KMS-11 (cell line): ENCODE results near the gene MESP2.
"Not testable (repeated sequence)": the region's sequence is repeated elsewhere in the genome, so short reads cannot be mapped to it uniquely, and the experiment has no call there.

Experiments used
- H2AFZ ChIP-seq: fragments of 200-600 bp; sonication (generic); 2 replicates; pipeline ENCODE4 v1.6.1; 2016; ENCODE audit warnings: antibody characterized with exemption, mixed run types, low read depth
- H3K27ac ChIP-seq: fragments of 200-600 bp; sonication (generic); 2 replicates; pipeline ENCODE4 v1.6.1; 2016; ENCODE audit warnings: mild to moderate bottlenecking, mixed run types
- H3K27me3 ChIP-seq: fragments of 200-600 bp; sonication (generic); 2 replicates; pipeline ENCODE4 v1.6.1; 2017; ENCODE audit warnings: mild to moderate bottlenecking, low read depth, mixed run types, moderate library complexity; ENCODE audit not compliant: insufficient read depth
- H3K36me3 ChIP-seq: fragments of 200-600 bp; sonication (generic); 2 replicates; pipeline ENCODE4 v1.6.1; 2017; ENCODE audit warnings: mild to moderate bottlenecking, mixed run types; ENCODE audit not compliant: insufficient read depth
- H3K4me1 ChIP-seq: fragments of 200-600 bp; sonication (generic); 2 replicates; pipeline ENCODE4 v1.6.1; 2016; ENCODE audit warnings: mild to moderate bottlenecking, low read depth, mixed run types; ENCODE audit not compliant: poor library complexity, severe bottlenecking
- H3K4me2 ChIP-seq: fragments of 200-600 bp; sonication (generic); 2 replicates; pipeline ENCODE4 v1.7.0; 2016; ENCODE audit warnings: mild to moderate bottlenecking, mixed run types
- H3K4me3 ChIP-seq: fragments of 200-600 bp; sonication (generic); IDR thresholded peaks from 2 replicates; pipeline ENCODE4 v1.6.1; 2017; ENCODE audit warnings: low read depth, low read length, mixed read lengths; ENCODE audit not compliant: insufficient read depth
- H3K79me2 ChIP-seq: fragments of 200-600 bp; sonication (generic); 2 replicates; pipeline ENCODE4 v1.6.1; 2016; ENCODE audit warnings: low read depth, mixed run types; ENCODE audit not compliant: insufficient read depth
- H3K9ac ChIP-seq: fragments of 200-600 bp; sonication (generic); 2 replicates; pipeline ENCODE4 v1.6.1; 2016; ENCODE audit warnings: mild to moderate bottlenecking, mixed run types
- H4K20me1 ChIP-seq: fragments of 200-600 bp; sonication (generic); 2 replicates; pipeline ENCODE4 v1.6.1; 2016; ENCODE audit warnings: mild to moderate bottlenecking, mixed run types; ENCODE audit not compliant: insufficient read depth
- CTCF ChIP-seq: fragments of 200-600 bp; sonication (generic); conservative IDR thresholded peaks from 2 replicates; pipeline ENCODE4 v1.6.1; 2017; ENCODE audit warnings: low read depth, mild to moderate bottlenecking, antibody characterized with exemption, low read length, moderate library complexity, mixed read lengths

Gene MESP2

DNA sequence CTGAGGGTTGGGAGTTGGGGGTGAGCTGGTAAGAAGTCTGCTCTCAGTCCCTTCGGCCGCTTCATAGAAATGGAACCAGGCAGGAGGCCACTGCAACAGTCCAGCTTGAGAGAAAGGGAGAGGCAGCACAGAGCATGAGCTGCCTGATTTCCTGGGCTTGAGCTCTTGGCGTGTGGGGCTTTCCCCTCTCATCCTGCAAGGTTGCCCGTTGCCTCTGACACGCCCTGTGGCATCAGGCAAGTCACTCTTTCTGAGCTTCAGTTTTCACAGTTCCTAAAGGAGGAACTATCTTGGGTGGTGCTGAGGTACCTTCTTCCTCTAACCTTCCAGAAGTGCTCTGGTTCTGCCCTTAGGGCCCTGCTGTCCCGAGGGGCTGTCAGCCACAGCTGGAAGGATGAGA, 4.9 kb downstream of the MESP2 start:
- H3K36me3 ChIP-seq, result no peaks in the 10 kb centered on the region
- peak overlapping the region; percentile 91 for H3K27ac ChIP-seq
- H4K20me1 ChIP-seq, result no peaks in the 10 kb centered on the region
- H3K27me3 ChIP-seq, result no peaks in the 10 kb centered on the region
- H3K9ac ChIP-seq, result peak overlapping the region; percentile 74
- peak overlapping the region; percentile 48 for H2AFZ ChIP-seq
- no peak for TF ChIP-seq CTCF
- no peak overlapping the region for H3K4me3 ChIP-seq
- H3K79me2 ChIP-seq, result no peaks in the 10 kb centered on the region
- H3K4me2 ChIP-seq, result peak overlapping the region; percentile 65
- peaks cover 52% of the 10 kb centered on the region for H3K4me1 ChIP-seq

DNA sequence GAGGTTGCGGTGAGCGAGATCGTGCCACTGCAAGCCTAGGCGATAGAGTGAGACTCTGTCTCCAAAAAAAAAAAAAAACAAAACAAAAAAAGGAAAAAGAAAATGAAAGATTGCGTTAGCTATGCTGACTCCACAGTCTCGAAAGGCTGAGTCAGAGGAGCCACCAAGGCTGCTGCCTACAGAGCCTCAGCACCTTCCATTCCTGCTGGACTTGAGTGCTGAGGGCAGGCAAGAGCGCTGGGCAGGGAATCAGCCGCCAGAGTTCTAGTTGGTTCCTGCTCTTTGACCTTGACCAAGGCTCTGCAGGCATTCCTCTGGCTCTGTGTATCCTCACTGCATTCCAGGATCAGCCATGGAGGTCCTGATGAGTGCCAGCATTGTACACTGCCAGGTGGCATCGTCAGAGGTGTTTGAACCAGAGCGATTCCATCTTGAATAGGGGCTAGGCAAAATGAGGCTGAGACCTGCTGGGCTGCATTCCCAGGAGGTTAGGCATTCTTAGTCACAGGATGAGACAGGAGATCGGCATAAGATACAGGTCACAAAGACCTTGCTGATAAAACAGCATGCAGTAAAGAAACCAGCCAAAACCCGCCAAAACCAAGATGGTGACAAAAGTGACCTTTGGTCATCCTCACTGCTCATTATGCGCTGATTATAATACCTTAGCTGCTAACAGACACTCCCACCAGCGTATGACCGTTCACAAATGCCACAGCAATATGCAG, 5.9 kb downstream of the MESP2 start:
- Histone ChIP-seq H3K79me2 (no peaks in the 10 kb centered on the region), H2AFZ (peak overlapping the region; percentile 48), H3K27ac (peak overlapping the region; percentile 91), H3K27me3 (no peaks in the 10 kb centered on the region), H3K36me3 (no peaks in the 10 kb centered on the region), H4K20me1 (no peaks in the 10 kb centered on the region), H3K4me2 (peak overlapping the region; percentile 65), H3K9ac (peak overlapping the region; percentile 74; the same call in 1 of the 2 replicates), H3K4me3 (no peak overlapping the region), H3K4me1 (peaks cover 49% of the 10 kb centered on the region)
- no peak for TF ChIP-seq CTCF

GRCh38 chr15:89782619-89782950, 6.5 kb downstream of the MESP2 start:
- not testable (repeated sequence) for H3K27me3 ChIP-seq, H4K20me1 ChIP-seq, H3K9ac ChIP-seq, H3K79me2 ChIP-seq, H3K36me3 ChIP-seq, H2AFZ ChIP-seq, H3K4me3 ChIP-seq
- Histone ChIP-seq H3K27ac (peak overlapping the region; percentile 91; the same call in 1 of the 2 replicates), H3K4me1 (peaks cover 49% of the 10 kb centered on the region), H3K4me2 (peak overlapping the region; percentile 65; the same call in 1 of the 2 replicates)

GRCh38 chr15:89783111-89783860, 7.2 kb downstream of the MESP2 start:
- TF ChIP-seq CTCF, result no peak
- H3K27me3 ChIP-seq, result no peaks in the 10 kb centered on the region
- H3K79me2 ChIP-seq, result no peaks in the 10 kb centered on the region
- no peak overlapping the region for H3K4me2 ChIP-seq
- H3K4me1 ChIP-seq, result peaks cover 48% of the 10 kb centered on the region
- no peaks in the 10 kb centered on the region for H4K20me1 ChIP-seq
- H3K27ac ChIP-seq, result no peak overlapping the region
- H3K4me3 ChIP-seq, result no peak overlapping the region
- no peaks in the 10 kb centered on the region for H3K36me3 ChIP-seq
- H2AFZ ChIP-seq, result no peak overlapping the region
- H3K9ac ChIP-seq, result no peak overlapping the region
